OCI-LY7 (cell line): Measurements from ENCODE around the gene SCUBE3. TPM values are rescaled to one million over a fixed set of nuclear protein-coding genes. Genes with fewer than 3 reads are reported as not detected.

Experiments
- BruUV-seq: library from RNA; stranded (reverse); fragments of 400-500 nt; replicated peaks from 2 replicates; lab custom pipeline; 2021; lab: Mats Ljungman, UMichigan
- CTCF ChIA-PET: fragments of 300-600 bp; sonication (Branson Sonifier 250); formaldehyde crosslinking; loops from one replicate; lab custom pipeline; 2022; ENCODE audit warnings: antibody characterized with exemption; ENCODE audit not compliant: unreplicated experiment; lab: Charles Lee
- POLR2A ChIA-PET: fragments of 300-600 bp; sonication (Branson Sonifier 250); formaldehyde crosslinking; loops from one replicate; lab custom pipeline; 2022; ENCODE audit warnings: antibody characterized with exemption; lab: Charles Lee
- DNase-seq: peaks from one replicate; pipeline ENCODE4 v3.0.0-alpha.2; 2015; ENCODE audit warnings: low spot score
- H2AFZ ChIP-seq: fragments of 200-600 bp; sonication (generic), shearing (Covaris generic); 2 replicates; pipeline ENCODE4 v1.6.1; 2014; ENCODE audit warnings: mild to moderate bottlenecking, antibody characterized with exemption, low read length, moderate library complexity
- H3K27ac ChIP-seq: fragments of 200-600 bp; sonication (generic); 2 replicates; pipeline ENCODE4 v1.5.1; 2014; ENCODE audit warnings: mixed run types, low read depth, mild to moderate bottlenecking, moderate library complexity, low read length, inconsistent platforms; ENCODE audit not compliant: poor library complexity, severe bottlenecking
- H3K36me3 ChIP-seq: fragments of 200-600 bp; sonication (generic); 2 replicates; pipeline ENCODE4 v1.6.1; 2014; ENCODE audit warnings: mild to moderate bottlenecking, antibody characterized with exemption, low read length, moderate library complexity, mixed read lengths; ENCODE audit not compliant: insufficient read depth
- H3K4me1 ChIP-seq: fragments of 200-600 bp; sonication (generic); 2 replicates; pipeline ENCODE4 v1.5.1; 2014; ENCODE audit warnings: mild to moderate bottlenecking, low read length; ENCODE audit not compliant: insufficient read depth, poor library complexity, severe bottlenecking
- H3K4me2 ChIP-seq: fragments of 200-600 bp; sonication (generic); 2 replicates; pipeline ENCODE4 v1.6.1; 2014; ENCODE audit warnings: mild to moderate bottlenecking, low read length
- H3K4me3 ChIP-seq: fragments of 200-600 bp; sonication (generic); 2 replicates; pipeline ENCODE4 v1.5.1; 2014; ENCODE audit warnings: mild to moderate bottlenecking, low read depth, low read length; ENCODE audit not compliant: poor library complexity, severe bottlenecking
- H3K79me2 ChIP-seq: fragments of 200-600 bp; sonication (generic); 2 replicates; pipeline ENCODE4 v1.6.1; 2016; ENCODE audit warnings: low read depth, mild to moderate bottlenecking, low read length, moderate library complexity, mixed read lengths; ENCODE audit not compliant: insufficient read depth
- H3K9me2 ChIP-seq: fragments of 200-600 bp; sonication (generic); 2 replicates; pipeline ENCODE4 v1.6.1; 2016; ENCODE audit warnings: mild to moderate bottlenecking, low read length, mixed read lengths; ENCODE audit not compliant: insufficient read depth
- H3K9me3 ChIP-seq: fragments of 200-600 bp; sonication (generic); 2 replicates; pipeline ENCODE4 v1.6.1; 2014; ENCODE audit warnings: mild to moderate bottlenecking, mixed run types, low read length, mixed read lengths
- H4K20me1 ChIP-seq: fragments of 200-600 bp; sonication (generic); 2 replicates; pipeline ENCODE4 v1.6.1; 2014; ENCODE audit warnings: mild to moderate bottlenecking, antibody characterized with exemption, low read length, moderate library complexity, mixed read lengths; ENCODE audit not compliant: insufficient read depth
- EZH2phosphoT487 ChIP-seq: fragments of 200-600 bp; sonication (generic); IDR thresholded peaks from 2 replicates; pipeline ENCODE4 v1.6.1; 2018; ENCODE audit warnings: low read depth, borderline replicate concordance, mild to moderate bottlenecking, mixed run types, antibody characterized with exemption, low read length, moderate library complexity, mixed read lengths
- intact Hi-C: fragments of 100-400 bp; cut with micrococcal nuclease; formaldehyde crosslinking; loops from one replicate; pipeline ENCODE4 v1.10.0; 2022; ENCODE audit not compliant: unreplicated experiment
- total RNA-seq, 2 experiments: library from RNA; depleted of rRNA in 1 of 2; stranded (reverse); fragments of >200 nt in 1 of 2; shearing (Covaris generic) in 1 of 2; gene quantifications; 2 replicates each; pipeline ENCODE4 v1.2.3, GENCODE V29; 2014 to 2022
- TF ChIP-seq, protein P1 (sequence below): fragments of 200-600 bp; sonication (generic); conservative IDR thresholded peaks from 2 replicates; pipeline ENCODE4 v1.5.1; 2014; ENCODE audit warnings: mild to moderate bottlenecking, antibody characterized with exemption, low read length, moderate library complexity, mixed read lengths

Gene SCUBE3
- total RNA-seq, 2 experiments from 2014 or later: not detected

DNA sequence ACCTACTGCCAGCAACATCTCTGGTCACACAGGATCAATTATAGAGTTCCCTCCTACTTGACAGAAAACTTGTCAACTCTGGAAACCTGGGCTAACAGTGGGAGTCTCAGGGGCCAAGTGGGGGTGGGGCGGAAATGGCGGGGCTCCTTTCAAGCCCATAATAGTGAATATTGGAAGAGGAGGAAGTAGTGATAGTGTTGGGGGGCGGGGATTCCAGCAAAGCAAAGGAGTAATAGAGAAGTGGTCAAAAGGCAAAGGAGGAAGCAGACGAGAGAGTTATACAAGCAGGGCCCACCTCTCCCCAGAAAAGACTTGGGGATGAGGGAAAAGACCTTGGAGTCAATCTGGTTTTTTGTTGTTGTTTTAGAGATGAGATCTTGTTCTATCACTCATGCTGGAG lies 85.9 kb downstream of the SCUBE3 start:
- Histone ChIP-seq H3K27ac (peak overlapping the region; percentile 82), H4K20me1 (no peaks in the 10 kb centered on the region), H3K79me2 (peaks cover 41% of the 10 kb centered on the region; the same call in 1 of the 2 replicates), H3K9me3 (no peaks in the 10 kb centered on the region), H3K4me1 (peaks cover 70% of the 10 kb centered on the region), H2AFZ (no peak overlapping the region), H3K4me2 (peak overlapping the region; percentile 98), H3K36me3 (peaks cover 40% of the 10 kb centered on the region; the same call in 1 of the 2 replicates), H3K9me2 (no peaks in the 10 kb centered on the region), H3K4me3 (peak overlapping the region; percentile 94)
- no TSS peak for BruUV-seq
- intact Hi-C loops: no loop called here
- peak; percentile 54 for DNase-seq
- ChIA-PET POLR2A (interaction anchor here (0.7 to 2.1 kb wide), 2 partner anchors 24 to 35 kb away, joined by 3 to 5 read pairs; no protein-coding TSS in a partner anchor), CTCF (interaction anchor here (0.6 kb wide), 1 partner anchor 43 kb away, joined by 3 read pairs; no protein-coding TSS in a partner anchor)
- TF ChIP-seq, protein P1, sequence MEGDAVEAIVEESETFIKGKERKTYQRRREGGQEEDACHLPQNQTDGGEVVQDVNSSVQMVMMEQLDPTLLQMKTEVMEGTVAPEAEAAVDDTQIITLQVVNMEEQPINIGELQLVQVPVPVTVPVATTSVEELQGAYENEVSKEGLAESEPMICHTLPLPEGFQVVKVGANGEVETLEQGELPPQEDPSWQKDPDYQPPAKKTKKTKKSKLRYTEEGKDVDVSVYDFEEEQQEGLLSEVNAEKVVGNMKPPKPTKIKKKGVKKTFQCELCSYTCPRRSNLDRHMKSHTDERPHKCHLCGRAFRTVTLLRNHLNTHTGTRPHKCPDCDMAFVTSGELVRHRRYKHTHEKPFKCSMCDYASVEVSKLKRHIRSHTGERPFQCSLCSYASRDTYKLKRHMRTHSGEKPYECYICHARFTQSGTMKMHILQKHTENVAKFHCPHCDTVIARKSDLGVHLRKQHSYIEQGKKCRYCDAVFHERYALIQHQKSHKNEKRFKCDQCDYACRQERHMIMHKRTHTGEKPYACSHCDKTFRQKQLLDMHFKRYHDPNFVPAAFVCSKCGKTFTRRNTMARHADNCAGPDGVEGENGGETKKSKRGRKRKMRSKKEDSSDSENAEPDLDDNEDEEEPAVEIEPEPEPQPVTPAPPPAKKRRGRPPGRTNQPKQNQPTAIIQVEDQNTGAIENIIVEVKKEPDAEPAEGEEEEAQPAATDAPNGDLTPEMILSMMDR: no peak
- no peak for TF ChIP-seq EZH2phosphoT487

DNA sequence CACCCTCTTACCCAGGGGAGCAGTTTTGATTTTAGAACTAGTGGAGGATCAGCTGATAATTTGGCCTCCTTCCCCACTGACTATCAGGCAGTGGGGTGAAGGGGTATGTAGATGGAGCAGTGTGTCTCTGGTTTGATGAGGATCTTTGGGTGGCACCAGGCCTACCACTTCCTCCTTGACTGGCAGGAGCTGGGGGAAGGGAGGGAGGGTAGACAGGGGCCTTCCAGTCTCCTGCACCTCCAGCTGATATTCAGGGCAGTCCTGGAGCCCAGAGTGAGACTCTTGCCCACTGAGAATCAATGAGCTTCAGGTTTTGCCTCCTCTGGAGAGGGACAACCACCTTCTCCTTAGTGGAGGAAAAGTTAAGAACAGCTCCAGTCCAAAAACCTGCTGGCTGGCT lies 87.1 kb downstream of the SCUBE3 start:
- intact Hi-C loops: no loop called here

More for the DNA sequence above, 87.1 kb downstream of the SCUBE3 start:
- Histone ChIP-seq H3K27ac (peak overlapping the region; percentile 36), H3K4me3 (peak overlapping the region; percentile 94), H3K4me1 (peaks cover 70% of the 10 kb centered on the region), H3K4me2 (peak overlapping the region; percentile 98), H3K9me2 (no peaks in the 10 kb centered on the region), H3K36me3 (peaks cover 29% of the 10 kb centered on the region; the same call in 1 of the 2 replicates), H4K20me1 (no peaks in the 10 kb centered on the region), H3K79me2 (peaks cover 41% of the 10 kb centered on the region; the same call in 1 of the 2 replicates), H3K9me3 (no peaks in the 10 kb centered on the region), H2AFZ (no peak overlapping the region)
- no peak for TF ChIP-seq EZH2phosphoT487
- TF ChIP-seq, protein P1: no peak
- CTCF ChIA-PET: interaction anchor here (1.3 kb wide), 1 partner anchor 27 kb away, joined by 4 read pairs; no protein-coding TSS in a partner anchor
- no TSS peak for BruUV-seq
- POLR2A ChIA-PET: interaction anchor here (0.7 to 2.1 kb wide), 5 partner anchors 23 to 167 kb away, joined by 3 to 5 read pairs (median 3); partner anchors contain the start of gene RPL10A
- DNase-seq: no peak

Other genes starting within 250 kb of the SCUBE3 start
- not detected in 2 replicates for gene TCP11, start 72.6 kb upstream of the SCUBE3 start, total RNA-seq (2014; rRNA removed; shearing (Covaris generic))
- not detected in 2 replicates for gene TCP11, start 72.6 kb upstream of the SCUBE3 start, total RNA-seq (2022)
- 29.6 and 31.0 TPM in 2 replicates for gene ZNF76, start 45.8 kb downstream of the SCUBE3 start, total RNA-seq (2014; rRNA removed; shearing (Covaris generic))
- gene ZNF76, start 45.8 kb downstream of the SCUBE3 start, total RNA-seq (2022): 59.5 and 65.4 TPM in 2 replicates
- gene DEF6, start 83.9 kb downstream of the SCUBE3 start, total RNA-seq (2014; rRNA removed; shearing (Covaris generic)): 56.8 and 60.0 TPM in 2 replicates
- 53.7 and 53.8 TPM in 2 replicates for gene DEF6, start 83.9 kb downstream of the SCUBE3 start, total RNA-seq (2022)
- 4.6 and 6.1 TPM in 2 replicates for gene PPARD, start 128.6 kb downstream of the SCUBE3 start, total RNA-seq (2014; rRNA removed; shearing (Covaris generic))
- gene PPARD, start 128.6 kb downstream of the SCUBE3 start, total RNA-seq (2022): 11.9 and 13.1 TPM in 2 replicates
- 12.4 and 14.4 TPM in 2 replicates for gene FANCE, start 238.4 kb downstream of the SCUBE3 start, total RNA-seq (2014; rRNA removed; shearing (Covaris generic))
- gene FANCE, start 238.4 kb downstream of the SCUBE3 start, total RNA-seq (2022): 17.4 and 19.9 TPM in 2 replicates